HG02610 (cell line): ENCODE measurements around the gene CHD2.
A peak's percentile ranks its signal among the peaks of the same experiment; 100 is the strongest.
"Not testable (repeated sequence)": the region's sequence is repeated elsewhere in the genome, so short reads cannot be mapped to it uniquely, and the experiment has no call there.

Experiments
- ATAC-seq: cut with Tn5 transposase; IDR thresholded peaks from one replicate; pipeline ENCODE4 v1.9.1; 2021; ENCODE audit warnings: mild to moderate bottlenecking, moderate library complexity; ENCODE audit not compliant: unreplicated experiment

CHD2 gene

DNA sequence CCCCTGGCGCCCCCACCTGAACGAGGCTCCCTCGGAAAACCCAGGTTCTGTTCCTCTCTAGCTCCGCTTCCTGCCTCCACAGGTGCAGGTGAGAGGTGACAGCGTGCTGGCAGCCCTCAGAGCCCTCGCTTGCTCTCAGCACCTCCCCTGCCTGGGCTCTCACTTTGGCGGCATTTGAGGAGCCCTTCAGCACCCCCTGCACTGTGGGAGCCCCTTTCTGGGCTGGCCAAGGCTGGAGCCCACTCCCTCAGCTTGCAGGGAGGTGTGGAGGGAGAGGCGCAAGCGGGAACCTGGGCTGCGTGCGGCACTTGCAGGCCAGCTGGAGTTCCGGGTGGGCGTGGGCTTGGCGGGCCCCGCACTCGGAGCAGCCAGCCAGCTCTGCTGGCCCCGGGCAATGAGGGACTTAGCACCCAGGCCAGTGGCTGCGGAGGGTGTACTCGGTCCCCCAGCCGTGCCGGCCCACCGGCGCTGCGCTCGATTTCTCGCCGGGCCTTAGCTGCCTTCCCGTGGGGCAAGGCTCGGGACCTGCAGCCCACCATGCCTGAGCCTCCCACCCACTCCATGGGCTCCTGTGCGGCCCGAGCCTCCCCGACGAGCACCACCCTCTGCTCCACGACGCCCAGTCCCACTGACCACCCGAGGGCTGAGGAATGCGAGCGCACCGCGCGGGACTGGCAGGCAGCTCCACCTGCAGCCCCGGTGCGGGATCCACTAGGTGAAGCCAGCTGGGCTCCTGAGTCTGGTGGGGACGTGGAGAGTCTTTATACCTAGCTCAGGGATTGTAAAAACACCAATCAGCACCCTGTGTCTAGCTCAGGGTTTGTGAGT, 131.6 kb downstream of the CHD2 start:
- ATAC-seq, result not testable (repeated sequence)

DNA sequence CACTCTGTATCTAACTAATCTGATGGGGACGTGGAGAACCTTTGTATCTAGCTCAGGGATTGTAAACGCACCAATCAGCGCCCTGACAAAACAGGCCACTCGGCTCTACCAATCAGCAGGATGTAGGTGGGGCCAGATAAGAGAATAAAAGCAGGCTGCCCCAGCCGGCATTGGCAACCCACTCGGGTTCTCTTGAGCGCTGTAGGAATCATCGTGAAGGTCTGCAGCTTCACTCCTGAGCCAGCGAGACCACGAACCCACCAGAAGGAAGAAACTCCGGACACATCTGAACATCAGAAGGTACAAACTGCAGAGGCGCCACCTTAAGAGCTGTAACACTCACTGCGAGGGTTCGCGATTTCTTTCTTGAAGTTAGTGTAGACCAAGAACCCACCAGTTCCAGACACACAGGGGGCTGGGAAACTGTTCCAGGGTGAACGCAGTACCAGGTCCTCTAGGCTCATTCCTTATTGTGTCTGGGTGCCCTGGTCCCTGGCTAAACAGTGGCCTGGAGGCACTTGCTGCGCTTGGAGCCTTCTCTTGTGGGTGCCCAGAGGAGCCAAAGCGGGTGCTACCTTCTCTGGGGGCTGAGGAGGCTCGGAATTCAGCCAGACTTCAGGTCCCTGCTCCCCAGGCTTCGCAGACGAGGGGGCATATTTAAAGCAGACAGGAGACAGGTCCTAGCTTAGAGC, 132.5 kb downstream of the CHD2 start:
- ATAC-seq, result not testable (repeated sequence)

DNA sequence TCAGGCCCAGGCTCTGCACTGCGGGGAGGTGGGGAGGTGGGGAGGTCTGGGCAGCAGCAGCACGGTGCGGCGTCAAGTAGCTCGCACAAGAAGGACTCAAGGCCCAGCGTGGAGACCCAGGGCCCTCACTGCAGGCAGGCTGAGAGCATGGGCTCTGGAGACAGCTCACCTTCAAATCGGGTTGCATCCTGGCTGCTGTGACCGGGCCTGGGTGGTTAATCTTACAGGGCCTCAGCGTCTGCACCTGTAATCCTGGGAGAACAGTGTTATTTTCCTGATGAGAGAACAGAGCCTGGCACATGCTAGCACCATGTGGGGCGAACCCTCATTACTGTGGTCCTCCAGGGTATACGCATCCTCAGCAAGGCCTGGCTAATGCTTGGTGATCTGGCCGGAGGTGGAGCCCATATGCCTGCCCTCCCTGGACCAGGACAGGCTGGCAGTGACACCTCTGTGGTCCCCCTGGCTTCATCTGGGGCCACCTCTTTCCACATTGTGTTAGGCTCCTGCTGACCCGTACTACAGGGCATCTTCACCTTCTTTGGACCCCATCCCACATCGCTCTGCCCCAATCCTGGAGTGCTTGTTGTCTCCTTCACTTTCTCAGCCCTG, 133.4 kb downstream of the CHD2 start:
- ATAC-seq, result no peak

DNA sequence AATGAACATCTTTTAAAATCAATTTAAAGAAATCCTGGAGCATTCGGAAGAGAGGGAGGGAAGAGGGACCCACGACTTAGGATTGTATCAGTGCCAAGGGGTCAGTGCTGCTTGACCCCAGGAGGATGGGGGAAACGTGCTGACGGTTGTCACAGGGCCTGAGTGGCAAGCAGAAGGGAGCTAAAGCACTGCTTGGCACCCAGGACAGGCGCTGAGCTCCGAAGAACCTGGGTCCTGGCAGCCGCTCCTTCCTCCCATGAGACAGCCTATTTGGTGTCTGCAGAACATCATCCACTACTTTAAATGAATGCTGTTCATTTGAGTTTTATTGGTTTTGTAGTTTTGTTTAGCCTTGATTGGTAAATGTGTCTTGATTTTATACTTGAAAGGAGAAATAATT, 134.4 kb downstream of the CHD2 start:
- no peak for ATAC-seq

DNA sequence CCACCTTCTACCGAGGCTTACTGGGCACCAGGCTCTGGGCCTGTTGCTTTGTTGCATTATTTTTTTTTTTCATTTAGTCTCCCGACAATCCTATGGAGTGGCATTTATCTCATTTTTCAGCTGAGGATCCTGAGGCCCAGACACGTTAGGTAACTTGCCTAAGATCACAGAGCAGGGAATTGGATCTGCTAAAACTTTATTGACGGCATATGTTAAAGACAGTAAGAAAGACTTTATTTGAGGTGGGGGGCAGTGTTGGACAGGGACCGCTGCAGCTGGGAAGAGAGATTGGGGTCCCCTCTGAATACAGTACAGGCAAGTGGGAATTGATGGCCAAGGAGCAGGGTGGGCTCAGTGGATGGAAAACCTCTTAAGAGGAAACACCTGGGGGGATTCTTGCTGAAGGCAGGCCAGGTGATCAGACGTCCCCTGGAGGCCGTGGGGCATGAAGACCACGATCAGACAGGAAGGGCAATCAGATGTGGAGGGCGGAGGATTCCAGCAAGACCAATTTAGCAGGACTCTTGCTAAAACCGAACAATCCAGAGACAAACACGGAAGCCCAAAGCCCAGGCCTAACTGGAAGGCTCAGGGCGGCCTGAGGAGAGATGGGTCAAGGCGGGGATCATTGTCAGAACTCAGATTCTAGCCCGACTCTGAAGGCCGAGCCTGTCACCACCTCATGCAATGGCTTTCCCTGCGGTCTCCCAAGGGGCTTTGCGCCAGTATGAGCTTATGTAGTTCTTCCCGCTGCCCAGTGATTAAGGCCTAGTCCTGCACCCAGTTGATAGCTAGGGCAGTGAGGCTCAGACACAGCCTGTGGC, 135.2 kb downstream of the CHD2 start:
- no peak for ATAC-seq

DNA sequence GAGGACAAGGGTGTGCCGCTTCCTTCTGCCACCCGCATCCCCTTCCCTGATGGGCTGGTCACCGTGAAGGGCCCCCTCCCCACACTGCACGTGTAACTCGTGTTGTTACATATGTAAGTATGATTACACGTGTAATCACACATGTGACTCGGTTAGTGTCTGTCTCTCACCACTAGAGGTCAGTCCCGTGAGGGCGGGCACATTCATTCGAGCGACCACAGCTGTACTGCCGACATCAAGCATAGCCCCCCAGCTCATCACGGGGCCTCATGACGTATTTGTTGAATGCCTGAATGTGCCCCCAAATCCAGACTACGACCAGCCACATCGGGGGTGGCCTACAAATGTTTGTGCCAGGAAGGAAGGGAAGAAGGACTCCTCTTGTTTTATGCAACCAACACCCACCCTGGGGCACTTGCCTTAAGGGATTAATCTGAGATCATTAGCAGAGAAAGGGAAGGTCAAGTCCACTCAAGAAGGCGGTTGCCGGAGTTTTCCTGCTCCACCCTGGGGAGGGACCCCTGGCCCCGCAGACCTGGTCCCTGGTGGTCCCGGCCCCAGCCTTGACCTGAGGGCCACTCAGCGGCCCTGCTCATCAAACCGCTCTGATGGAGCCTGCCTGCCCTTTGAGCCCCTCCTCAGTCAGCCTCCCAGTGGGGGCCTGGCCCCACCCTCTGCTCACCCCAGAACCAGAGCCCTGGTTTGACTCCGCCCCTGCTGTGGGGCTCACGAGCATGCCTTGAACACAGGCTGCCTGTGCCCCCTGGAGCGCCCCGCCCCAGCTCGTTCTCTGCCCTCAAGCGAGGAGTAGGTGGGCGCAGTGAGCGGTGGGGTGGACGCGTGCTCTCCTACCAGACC, 136.1 kb downstream of the CHD2 start:
- ATAC-seq, result peak; percentile 83

DNA sequence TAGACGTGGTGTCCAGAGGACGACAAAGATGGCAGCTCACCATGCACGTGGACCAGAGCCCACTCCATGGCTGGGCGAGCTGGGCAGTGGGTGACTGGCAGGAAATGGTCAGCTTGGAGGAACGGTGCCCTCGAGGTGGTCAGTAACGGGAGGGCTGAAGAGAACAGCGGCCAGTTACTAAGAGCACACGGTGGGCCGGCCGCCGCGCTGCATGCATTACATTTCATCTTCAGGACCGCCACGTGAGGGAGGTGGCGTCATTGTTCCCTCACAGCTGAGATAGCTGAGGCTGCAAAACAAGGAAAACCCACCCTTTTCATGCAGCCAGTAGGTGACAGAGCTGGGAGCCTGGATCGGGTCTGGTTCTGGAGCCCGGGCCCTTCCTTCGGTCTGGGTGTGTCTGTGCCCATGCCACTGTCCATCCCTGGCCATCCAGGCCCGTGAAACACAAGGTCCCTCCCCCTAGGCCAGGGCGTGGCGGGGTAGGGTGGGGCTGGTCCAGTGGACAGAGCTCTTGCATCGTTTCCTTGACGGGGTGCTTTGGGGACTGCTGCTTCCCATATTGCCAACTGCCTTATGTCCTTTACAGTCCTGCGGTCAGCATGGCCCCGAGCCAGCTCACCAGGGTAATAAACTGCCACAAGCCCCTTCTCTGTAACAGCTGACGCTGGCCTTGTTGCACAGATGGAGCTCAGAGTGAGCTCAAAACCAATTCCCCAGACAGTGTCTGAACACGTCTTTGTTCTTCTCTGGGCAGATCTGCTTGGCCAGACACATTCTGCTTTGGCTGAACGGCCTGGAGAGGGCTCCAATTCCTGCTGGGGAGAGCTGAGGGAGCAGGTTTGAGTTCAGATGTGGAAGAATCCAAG, 137.1 kb downstream of the CHD2 start:
- ATAC-seq, result no peak

DNA sequence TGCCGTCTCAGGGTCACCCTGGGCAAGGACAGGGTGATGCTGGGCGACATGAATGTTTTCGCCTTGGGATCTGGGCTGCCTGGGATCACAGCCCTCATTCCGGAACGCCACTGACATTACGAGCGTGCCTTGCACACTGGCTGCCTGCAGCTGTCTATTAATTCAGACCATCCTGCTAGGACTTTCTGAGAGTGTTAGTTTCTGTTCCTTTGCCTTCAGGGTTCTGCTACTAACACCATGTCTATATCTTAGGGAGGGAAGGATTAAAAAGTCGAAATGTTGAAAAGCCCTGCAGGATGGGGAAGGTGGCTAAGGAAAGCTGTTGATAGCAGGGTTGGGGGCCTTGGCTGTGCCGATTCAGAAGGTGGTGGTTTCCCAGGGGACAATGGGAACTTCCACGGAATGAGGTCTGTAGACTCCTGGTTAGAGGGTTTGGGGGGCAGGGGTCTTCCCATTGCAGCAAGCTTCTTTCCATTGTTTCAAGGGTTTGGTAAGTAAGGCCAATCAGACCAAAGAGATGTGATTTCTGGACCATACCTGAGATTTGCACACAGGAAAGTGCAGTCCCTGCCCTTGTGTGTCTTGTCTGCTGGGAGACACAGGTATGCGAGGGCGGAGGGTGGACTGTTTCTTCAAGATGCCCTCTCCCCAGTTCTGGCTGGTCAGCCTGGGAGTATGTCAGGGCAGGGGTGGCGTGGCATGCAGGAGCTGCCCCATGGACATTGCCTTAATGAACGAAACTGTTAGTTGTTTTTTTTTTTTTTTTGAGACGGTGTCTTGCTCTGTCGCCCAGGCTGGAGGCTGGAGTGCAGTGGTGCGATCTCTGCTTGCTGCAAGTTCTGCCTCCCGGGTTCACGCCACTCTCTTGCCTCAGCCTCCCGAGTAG, 137.9 kb downstream of the CHD2 start:
- ATAC-seq, result no peak

DNA sequence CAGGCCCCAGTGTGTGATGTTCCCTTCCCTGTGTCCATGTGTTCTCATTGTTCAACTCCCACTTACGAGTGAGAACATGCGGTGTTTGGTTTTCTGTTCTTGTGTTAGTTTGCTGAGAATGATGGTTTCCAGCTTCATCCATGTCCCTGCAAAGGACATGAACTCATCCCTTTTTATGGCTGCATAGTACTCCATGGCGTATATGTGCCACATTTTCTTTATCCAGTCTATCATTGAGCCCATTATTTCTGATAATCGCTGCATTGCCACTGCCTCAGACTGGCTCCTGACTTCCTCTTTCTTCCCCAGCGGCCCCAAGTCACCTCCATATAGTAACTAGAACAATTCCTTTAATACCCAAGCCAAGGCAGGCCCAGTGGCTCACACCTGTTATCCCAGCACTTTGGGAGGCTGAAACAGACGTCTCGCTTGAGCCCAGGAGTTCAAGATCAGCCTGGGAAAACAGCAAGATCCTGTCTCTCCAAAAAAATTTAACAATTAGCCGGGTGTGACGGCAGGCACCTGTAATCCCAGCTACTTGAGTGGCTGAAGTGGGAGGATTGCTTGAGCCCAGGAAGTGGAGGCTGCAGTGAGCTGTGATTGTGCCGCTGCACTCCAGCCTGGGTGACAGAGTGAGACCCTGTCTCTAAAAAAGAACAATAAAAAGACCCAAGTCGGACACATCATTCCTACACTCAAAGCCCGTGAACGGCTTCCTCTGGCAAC, 139.6 kb downstream of the CHD2 start:
- not testable (repeated sequence) for ATAC-seq

DNA sequence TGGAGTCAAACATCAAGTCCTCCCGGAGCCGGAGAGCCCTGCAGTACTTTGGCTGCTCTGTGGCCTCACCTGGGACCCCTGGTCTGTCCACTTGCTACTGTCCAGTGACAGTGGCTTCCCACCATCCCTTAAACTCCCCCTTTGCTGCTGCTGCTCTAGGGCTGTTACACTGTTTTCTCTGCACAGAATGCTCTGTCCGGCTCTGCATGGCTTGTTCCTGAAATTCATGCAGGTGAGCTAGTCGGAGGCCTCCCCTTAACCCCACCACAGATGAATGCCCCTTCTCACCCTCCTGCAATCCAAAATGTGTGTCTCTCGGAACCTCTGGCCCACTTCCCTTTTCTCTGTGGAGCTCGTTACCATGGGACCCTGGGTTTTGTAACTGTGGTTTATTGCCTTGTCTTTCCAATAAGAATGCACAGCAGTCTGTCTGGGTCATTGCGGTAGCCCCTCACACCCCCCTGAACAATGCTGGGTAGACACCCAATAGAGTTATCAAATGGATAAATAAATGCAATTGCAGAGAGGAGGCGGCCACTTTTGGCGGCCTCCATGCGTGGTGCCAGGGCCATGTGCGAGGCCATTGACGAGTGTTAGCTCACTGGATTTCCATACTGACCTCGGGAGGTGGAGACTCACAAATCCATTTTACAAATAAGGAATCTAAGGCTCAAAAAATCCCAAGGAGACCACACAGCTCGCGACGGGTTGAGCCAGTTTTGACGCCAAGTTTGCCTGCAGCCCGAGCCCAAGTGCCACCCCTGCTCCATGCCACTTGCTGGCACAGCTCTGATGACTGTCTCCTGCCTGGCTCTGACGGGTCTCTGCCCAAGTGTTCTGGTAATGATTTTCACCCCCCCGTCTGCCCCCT, 140.4 kb downstream of the CHD2 start:
- ATAC-seq, result no peak

DNA sequence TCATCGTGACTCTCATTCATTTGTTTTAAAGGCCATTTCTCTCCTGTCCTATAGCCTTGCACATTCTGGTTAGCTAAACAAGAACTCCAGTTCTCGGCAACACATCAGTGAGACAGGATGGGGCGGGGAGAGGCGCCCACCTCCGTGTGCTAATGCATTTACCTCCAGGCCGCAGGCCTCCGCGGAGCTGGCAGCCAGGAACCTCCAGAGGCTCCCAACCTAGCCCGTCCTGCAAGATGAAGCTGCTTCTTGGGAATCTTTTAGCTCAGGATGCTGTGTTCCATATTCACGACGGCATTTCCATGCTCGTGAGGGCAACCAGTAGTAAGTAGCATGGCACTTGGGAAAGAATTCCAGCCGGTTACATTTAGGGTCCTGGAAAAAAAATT, 141.0 kb downstream of the CHD2 start:
- no peak for ATAC-seq

DNA sequence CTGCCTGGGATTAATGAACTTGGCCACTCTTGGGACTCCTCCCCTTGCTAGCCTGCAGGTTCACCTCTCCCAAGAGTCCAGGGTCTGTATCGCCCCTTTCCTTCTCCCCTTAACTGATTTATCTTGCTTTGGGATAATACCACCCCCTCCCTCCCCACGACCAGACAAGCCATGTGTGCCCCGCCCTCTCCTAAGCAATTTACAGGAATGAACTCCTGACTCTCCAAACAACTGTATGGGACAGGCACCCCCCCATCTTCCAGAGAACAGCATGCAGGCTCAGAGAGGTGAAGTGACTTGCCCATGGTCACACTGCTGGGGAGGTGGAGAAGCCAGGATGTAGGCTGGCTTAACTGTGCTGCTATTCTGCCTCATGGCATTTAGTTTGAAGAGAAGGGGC, 142.1 kb downstream of the CHD2 start:
- ATAC-seq, result no peak

DNA sequence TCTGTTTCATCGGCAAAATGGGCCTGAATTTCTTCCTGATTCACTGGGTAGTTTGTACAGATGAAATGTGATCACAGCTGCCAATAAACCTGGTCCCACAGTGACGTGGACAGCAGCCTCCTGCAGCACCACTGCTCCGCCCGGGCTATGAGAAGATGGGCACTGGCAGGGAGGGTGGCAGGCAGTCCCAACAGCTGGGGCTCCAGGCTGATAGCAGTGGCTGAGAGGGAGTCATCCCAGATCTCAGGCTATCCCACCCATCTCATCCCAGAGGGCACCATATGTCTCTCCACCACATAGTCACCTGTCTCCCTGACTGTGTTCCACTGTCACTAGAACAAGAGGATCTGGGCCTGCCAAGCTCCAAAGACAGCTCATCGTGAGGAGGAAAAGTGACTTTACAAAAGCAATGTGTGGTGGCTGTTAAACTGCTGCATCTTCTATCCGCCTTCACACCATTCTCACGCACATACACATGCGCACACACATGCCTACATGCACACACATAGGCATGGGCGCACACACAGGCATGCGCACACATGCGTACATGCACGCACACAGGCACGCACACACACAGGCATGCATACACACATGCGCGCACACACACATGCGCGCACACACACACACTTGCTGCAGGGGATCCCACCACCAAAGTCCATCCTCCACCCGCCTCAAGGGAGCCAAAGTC, 142.7 kb downstream of the CHD2 start:
- ATAC-seq, result no peak

DNA sequence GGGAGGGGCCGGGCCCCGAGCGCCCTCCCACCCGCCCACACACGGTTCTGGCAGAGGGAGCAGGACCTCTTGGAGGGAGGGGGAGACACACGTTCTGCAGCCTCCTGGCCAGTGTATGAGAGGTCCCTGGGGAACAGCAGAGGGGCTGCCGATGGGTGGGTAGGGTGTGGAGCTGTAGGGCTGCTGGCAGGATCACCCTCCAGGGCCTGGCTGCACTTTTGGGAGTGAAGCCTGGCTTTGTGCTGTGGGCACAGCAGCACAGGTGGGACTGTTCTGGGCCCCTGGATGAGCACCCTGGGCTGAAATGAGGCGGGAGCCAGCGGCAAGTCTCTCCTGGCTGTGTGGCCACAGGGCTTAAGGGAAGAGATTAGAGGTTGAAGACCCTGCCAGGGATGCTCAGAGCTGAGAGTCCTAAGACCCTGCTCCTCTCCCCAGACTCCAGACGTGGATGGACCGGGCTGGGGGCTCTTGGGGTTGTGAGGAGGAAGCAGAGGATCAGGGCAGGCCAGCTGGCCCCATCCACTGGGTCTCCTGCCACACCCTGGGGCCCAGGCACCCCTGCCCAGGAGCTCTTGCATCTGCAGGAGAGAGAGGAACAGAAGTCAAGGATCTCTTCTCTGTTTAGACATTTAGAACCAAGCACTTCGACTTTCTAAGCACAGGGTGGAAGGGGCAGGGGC, 143.6 kb downstream of the CHD2 start:
- ATAC-seq, result no peak
